Smooth muscle cell of trachea (primary cell): ENCODE results near the gene UCN. TPM values are rescaled to one million over a fixed set of nuclear protein-coding genes. Genes with fewer than 3 reads are reported as not detected.

Source experiments
- total RNA-seq: library from RNA; depleted of rRNA; stranded (reverse); fragments of >200 nt; gene quantifications from 2 replicates; pipeline ENCODE4 v1.2.1, GENCODE V29; 2014

The UCN gene, protein sequence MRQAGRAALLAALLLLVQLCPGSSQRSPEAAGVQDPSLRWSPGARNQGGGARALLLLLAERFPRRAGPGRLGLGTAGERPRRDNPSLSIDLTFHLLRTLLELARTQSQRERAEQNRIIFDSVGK
- 1.5 and 1.8 TPM in 2 replicates for total RNA-seq

GRCh38 chr2:27308359-27308881 is at the start of gene UCN:
Gene UCN, minus strand, starts transcription at chr2:27308445. Its CDS starts 550 bp downstream, at chr2:27307895.

DNA sequence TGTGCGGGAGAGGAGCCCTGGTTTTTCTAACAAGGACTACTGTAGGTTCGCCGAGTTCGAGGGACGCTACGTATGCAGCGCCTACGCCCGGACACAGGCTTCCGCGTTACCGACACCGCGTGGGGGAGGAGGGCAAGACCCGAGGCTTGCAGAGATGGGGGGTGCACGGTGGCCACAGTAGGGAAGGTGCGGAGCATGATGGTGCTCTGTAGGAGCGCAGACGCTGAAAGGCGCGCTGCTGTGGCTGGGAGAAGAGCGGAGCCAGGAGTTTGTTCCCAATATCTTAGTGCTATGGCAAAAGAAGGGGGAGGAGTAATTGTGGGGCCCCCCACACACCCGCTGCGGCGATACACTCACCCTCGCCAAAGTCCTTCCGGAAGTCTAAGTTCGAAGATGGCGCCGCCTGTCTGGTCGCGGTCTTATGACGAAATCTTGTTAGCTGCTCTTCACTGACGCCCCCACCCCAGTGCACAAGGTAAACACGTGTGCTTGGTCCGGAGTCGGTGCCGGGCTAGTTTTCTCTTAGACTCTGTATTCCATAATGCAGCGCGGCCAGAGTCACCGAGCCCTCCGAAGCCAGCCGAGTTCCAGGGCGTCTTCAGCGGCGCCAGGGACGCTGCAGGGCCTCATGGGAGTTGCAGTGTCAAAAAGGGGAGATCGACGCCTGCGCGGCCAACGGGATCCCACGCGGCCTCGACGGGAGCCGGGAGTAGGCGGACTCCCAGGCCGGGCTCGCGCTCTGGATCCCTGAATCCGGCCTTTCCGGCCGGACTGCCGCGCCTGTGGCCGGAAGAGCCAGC is 48.3 kb upstream of the UCN start, which contains the start of gene GTF3C2:
Gene GTF3C2, minus strand, starts transcription at position 383 of the 800 bp plus-strand sequence. CDS start 13,210 bp downstream, outside the sequence.

DNA sequence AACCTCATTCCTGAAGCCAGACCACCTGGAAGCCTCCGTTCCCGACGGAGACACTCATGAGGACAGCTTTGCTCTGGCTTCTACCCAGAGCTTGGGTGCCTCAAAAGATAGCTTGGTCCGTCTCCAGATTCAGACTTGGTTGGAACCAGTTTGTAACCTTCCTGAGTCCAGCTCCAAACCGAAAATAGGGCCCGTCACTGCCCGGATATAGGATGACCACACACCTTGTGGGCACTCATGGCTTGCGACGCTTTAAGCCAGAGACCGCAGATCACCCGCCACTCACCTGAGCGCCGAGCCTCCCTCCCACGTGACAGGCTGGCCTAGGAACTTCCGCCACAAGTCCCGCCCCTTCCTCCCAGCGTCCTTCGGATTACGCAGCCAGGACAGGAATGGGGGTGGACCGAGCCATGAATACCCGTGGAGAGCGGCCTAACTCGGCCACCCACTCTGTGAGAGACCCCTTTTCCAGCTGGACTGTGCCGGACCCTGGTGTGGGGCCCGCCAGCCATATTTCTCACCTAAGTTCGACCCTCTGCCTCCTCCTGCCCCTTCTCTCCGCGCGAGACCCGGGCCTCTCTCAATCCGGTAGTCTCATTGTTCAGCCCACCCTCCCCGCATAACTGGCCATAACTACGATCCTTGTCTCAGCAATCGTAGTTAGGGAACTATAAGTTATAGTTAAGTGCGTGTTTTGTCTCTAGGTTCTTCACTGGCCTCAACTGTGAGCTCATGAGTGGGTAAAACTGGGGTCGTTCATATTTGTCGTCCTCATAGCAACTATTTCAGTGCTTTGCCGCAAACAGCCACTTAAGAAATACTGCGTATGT is 14.7 kb upstream of the UCN start, which contains the start of gene MPV17:
Gene MPV17, minus strand, starts transcription at position 332 of the 830 bp plus-strand sequence. CDS start 580 bp downstream, outside the sequence.

DNA sequence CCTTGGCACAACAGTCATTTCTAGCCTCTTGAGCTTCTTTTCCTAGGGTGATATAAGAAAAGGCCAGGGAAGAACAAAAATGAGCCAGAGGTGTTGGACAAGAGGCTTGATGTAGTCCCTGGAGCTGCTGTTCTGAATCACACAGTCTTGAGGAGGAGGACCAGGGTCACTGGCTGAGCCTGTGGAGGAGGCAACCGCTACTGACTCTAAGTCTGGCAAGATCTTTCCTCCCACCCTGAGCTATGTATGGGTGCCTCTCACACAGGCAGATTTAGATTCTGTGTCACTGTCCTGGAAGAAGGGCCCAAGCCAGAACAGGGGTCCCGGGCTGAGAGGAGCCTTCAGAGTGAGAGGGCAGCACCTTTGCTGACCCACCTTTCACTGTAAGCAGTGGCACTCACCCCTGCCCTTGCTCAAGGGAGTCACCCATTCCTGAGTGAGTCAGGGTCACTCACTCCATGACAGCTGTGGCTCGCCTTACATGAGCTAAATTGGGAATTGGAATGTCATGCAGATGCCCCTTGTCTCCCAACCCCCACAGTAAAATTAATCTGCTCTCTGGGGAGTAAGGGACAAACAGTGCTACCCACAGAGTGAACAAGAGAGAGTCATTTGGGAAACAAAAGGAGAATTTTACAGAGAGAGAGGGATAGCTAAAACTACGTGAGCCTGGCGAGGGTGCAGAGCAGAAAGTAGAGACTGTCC is 26.2 kb downstream of the UCN start, which contains the start of gene TRIM54:
Gene TRIM54, plus strand, starts transcription at position 575 of the 705 bp plus-strand sequence. CDS start 303 bp downstream, outside the sequence.

GRCh38 chr2:27275211-27276150 is 32.8 kb downstream of the UCN start, which contains the start of gene DNAJC5G:
Gene DNAJC5G, plus strand, starts transcription at chr2:27275433. Its CDS starts 1,296 bp downstream, at chr2:27276729.

DNA sequence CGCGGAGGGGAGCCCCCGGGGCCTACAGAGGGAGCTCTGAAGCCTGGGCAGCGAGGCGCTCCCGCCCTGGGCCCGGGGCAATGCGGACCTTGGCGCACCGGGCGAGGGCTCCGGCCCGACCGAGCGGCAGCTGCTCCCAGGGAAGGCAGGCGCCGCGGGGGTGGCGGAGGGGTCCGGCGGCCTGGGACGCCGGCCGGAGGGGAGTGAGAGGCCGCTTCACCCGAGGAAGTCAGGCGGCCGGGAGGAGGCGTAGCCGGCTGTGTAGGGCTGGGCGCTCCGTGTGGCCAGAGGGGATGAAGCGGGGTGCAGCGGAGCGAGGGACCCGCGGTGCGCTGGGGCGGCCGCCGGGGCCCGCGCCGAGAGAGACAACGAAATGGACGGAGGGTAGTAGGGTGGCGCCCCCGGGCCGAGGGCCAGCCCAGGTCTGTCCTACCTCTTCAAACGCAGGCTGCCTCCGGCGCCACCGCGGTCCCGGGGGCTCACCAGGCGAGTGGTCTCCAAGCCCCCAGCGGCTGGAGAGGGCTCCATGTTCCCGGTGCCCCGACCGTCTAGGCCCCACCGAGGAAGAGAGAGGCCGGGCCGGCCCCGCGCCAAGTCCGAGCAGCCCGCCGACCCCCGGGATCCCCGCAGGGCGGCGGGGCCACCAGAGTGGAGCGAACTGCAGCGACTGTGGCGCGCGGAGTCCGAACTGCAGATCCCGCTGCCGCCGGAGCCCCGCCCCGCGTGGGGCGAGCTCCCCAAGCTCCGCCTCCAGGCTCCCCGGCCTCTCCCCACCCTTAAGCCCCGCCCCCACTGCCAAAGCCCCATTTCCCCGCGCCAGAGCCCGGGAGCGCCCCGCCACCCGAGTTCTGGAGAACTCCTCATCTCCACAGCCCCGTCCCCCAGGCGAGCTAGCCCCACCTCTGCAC is 45.6 kb downstream of the UCN start, which contains the start of gene SLC30A3:
Gene SLC30A3, minus strand, starts transcription at position 669 of the 908 bp plus-strand sequence. Its CDS starts 141 bp downstream, at position 528.

Other genes starting within 250 kb of the UCN start
- 409 and 544 TPM in 2 replicates for gene OST4, start 236.8 kb downstream of the UCN start, total RNA-seq
- 305 and 366 TPM in 2 replicates for gene EMILIN1, start 229.8 kb downstream of the UCN start, total RNA-seq
- gene KHK, start 221.7 kb downstream of the UCN start, total RNA-seq: 0.50 and 1.3 TPM in 2 replicates
- gene CGREF1, start 189.3 kb downstream of the UCN start, total RNA-seq: 3.6 and 6.1 TPM in 2 replicates
- gene ABHD1, start 184.6 kb downstream of the UCN start, total RNA-seq: under 0.01 and 0.15 TPM in 2 replicates
- 33.7 and 40.2 TPM in 2 replicates for gene PREB, start 173.8 kb downstream of the UCN start, total RNA-seq
- gene PRR30, start 169.0 kb downstream of the UCN start, total RNA-seq: not detected in 2 replicates
- gene TCF23, start 159.4 kb downstream of the UCN start, total RNA-seq: not detected in 2 replicates
- gene ATRAID, start 96.4 kb downstream of the UCN start, total RNA-seq: 197 and 218 TPM in 2 replicates
- 13.7 and 15.1 TPM in 2 replicates for gene SLC5A6, start 96.2 kb downstream of the UCN start, total RNA-seq
- 37.8 and 41.5 TPM in 2 replicates for gene CAD, start 91.1 kb downstream of the UCN start, total RNA-seq
- gene SLC30A3, start 45.4 kb downstream of the UCN start, total RNA-seq: 0.15 and 0.50 TPM in 2 replicates
- gene DNAJC5G, start 33.0 kb downstream of the UCN start, total RNA-seq: not detected in 2 replicates
- gene TRIM54, start 26.0 kb downstream of the UCN start, total RNA-seq: under 0.01 TPM in 1 of 2 replicates, not detected in the other
- gene MPV17, start 14.7 kb upstream of the UCN start, total RNA-seq: 111 and 117 TPM in 2 replicates
- 33.4 and 34.6 TPM in 2 replicates for gene GTF3C2, start 48.3 kb upstream of the UCN start, total RNA-seq
- 30.4 and 31.1 TPM in 2 replicates for gene EIF2B4, start 61.9 kb upstream of the UCN start, total RNA-seq
- gene SNX17, start 62.2 kb upstream of the UCN start, total RNA-seq: 164 and 222 TPM in 2 replicates
- 9.3 and 10.1 TPM in 2 replicates for gene ZNF513, start 72.3 kb upstream of the UCN start, total RNA-seq
- gene PPM1G, start 101.1 kb upstream of the UCN start, total RNA-seq: 52.3 and 72.1 TPM in 2 replicates
- gene NRBP1, start 120.2 kb upstream of the UCN start, total RNA-seq: 98.9 and 122 TPM in 2 replicates
- not detected in 2 replicates for gene KRTCAP3, start 133.9 kb upstream of the UCN start, total RNA-seq
- gene IFT172, start 181.3 kb upstream of the UCN start, total RNA-seq: 35.2 and 40.4 TPM in 2 replicates
- gene FNDC4, start 186.8 kb upstream of the UCN start, total RNA-seq: 21.7 and 34.7 TPM in 2 replicates
- 0.17 and 1.0 TPM in 2 replicates for gene GCKR, start 188.4 kb upstream of the UCN start, total RNA-seq